Lung (tissue), 12 donors: ENCODE data around the gene AP3D1. TPM values are rescaled to one million over a fixed set of nuclear protein-coding genes. Genes with fewer than 3 reads are reported as not detected.

Source experiments
- ATAC-seq: fragments of 200-7000 bp; cut with Tn5 transposase; one replicate; pipeline ENCODE4 v1.9.1; 2020; ENCODE audit warnings: moderate number of reproducible peaks; ENCODE audit not compliant: insufficient read depth, low FRiP score
- DNase-seq, 3 donors: peaks; one replicate each; pipeline ENCODE4 v3.0.0-alpha.2; 2013 to 2017
- H3K27ac ChIP-seq, 2 donors: one replicate each; pipeline ENCODE4 v1.5.1; 2013; ENCODE audit warnings: mild to moderate bottlenecking in 2 of 2, moderate library complexity in 2 of 2, control low read depth in 1 of 2, inconsistent platforms in 1 of 2, low read depth in 1 of 2, low read length in 1 of 2
- H3K27me3 ChIP-seq, 3 donors: one replicate each; pipeline ENCODE4 v1.5.1; 2013; ENCODE audit warnings: low read length in 2 of 3; ENCODE audit not compliant: control insufficient read depth in 3 of 3, insufficient read depth in 3 of 3
- H3K36me3 ChIP-seq, 4 donors: one replicate each; pipeline ENCODE4 v1.5.1; 2013; ENCODE audit warnings: low read length in 4 of 4, mild to moderate bottlenecking in 1 of 4, moderate library complexity in 1 of 4; ENCODE audit not compliant: control insufficient read depth in 4 of 4, insufficient read depth in 4 of 4
- H3K4me1 ChIP-seq, 5 donors: one replicate each; pipeline ENCODE4 v1.5.1; 2013; ENCODE audit warnings: low read length in 5 of 5, mild to moderate bottlenecking in 2 of 5, moderate library complexity in 1 of 5; ENCODE audit not compliant: control insufficient read depth in 5 of 5, insufficient read depth in 5 of 5
- H3K4me3 ChIP-seq: one replicate; pipeline ENCODE4 v1.5.1; 2013; ENCODE audit warnings: mild to moderate bottlenecking, control low read depth, moderate library complexity
- H3K9ac ChIP-seq, 2 donors: one replicate each; pipeline ENCODE4 v1.5.1; 2013; ENCODE audit warnings: low read length in 2 of 2, control low read depth in 1 of 2; ENCODE audit not compliant: insufficient read depth in 1 of 2
- H3K9me3 ChIP-seq, 4 donors: one replicate each; pipeline ENCODE4 v1.5.1; 2013; ENCODE audit warnings: low read length in 3 of 4, mild to moderate bottlenecking in 1 of 4, moderate library complexity in 1 of 4; ENCODE audit not compliant: control insufficient read depth in 4 of 4, insufficient read depth in 3 of 4
- CTCF ChIP-seq: IDR thresholded peaks from 2 replicates; pipeline ENCODE4 v1.5.1; 2012; ENCODE audit warnings: mild to moderate bottlenecking; ENCODE audit errors: control extremely low read depth, extremely low read depth
- WGBS, 2 donors: extraction: QIAGEN DNeasy Blood & Tissue Kit; methylation state at CpG; one replicate each; pipeline ENCODE4 v1.1.7; 2013; 5-methylcytosine and 5-hydroxymethylcytosine counted together
- polyA plus RNA-seq, 2 donors: library from polyadenylated mRNA; stranded (reverse); fragments of 200-250 nt; gene quantifications; one replicate each; pipeline ENCODE4 v1.2.1, GENCODE V29; 2013
- total RNA-seq, 2 donors: library from RNA; depleted of rRNA in 1 of 2; stranded (reverse); fragments of >200 nt in 1 of 2; gene quantifications; one replicate each; pipeline ENCODE4 v1.2.1, GENCODE V29; 2014 to 2021
- donor health status: control.
- donor health status: control.
- donor health status: Bipolar disorder and iron deficiency.
- donor health status: healthy.
- donor health status: DM: yes; HTN: yes; CAD: no.

AP3D1 gene
- total and polyA plus RNA-seq, 4 donors = 55.3 to 144 (median 85.4) TPM

GRCh38 chr19:2072757-2073551 is 78.4 kb downstream of the AP3D1 start:
- DNase-seq (no peak), ATAC-seq (no peak)
- H3K27ac ChIP-seq = no peak overlapping the region
- H3K4me1 ChIP-seq = peaks cover 0 to 3% (median 0%) of the 10 kb centered on the region in 5 donors
- H3K9me3 ChIP-seq = peaks cover 0 to 2% (median 0%) of the 10 kb centered on the region in 4 donors
- no peak overlapping the region for H3K9ac ChIP-seq
- H3K36me3 ChIP-seq = peaks cover 17 to 43% (median 31%) of the 10 kb centered on the region in 4 donors
- 88% methylated on average over 32 of the region's 32 CpGs for WGBS, 2 donors
- no peak overlapping the region for H3K4me3 ChIP-seq
- no peaks in the 10 kb centered on the region for H3K27me3 ChIP-seq
- no peak for TF ChIP-seq CTCF

GRCh38 chr19:2070986-2071673 is 80.2 kb downstream of the AP3D1 start:
- peaks cover 0 to 3% (median 0%) of the 10 kb centered on the region in 5 donors for H3K4me1 ChIP-seq
- no peaks in the 10 kb centered on the region for H3K9me3 ChIP-seq
- DNase-seq = no peak

GRCh38 chr19:2070436-2070827 is 80.9 kb downstream of the AP3D1 start:
- ATAC-seq (no peak), DNase-seq (no peak)
- Histone ChIP-seq H3K36me3 (peaks cover 13 to 26% (median 18%) of the 10 kb centered on the region in 4 donors), H3K4me1 (peaks cover 0 to 3% (median 0%) of the 10 kb centered on the region in 5 donors), H3K9ac (no peak overlapping the region), H3K27ac (no peak overlapping the region), H3K9me3 (no peaks in the 10 kb centered on the region), H3K4me3 (no peak overlapping the region), H3K27me3 (no peaks in the 10 kb centered on the region)
- WGBS, 2 donors = 92 to 93% methylated on average over 10 of the region's 10 CpGs
- TF ChIP-seq CTCF = no peak

More at GRCh38 chr19:2070986-2071673, 80.2 kb downstream of the AP3D1 start:
- H3K27me3 ChIP-seq = no peaks in the 10 kb centered on the region
- no peak overlapping the region for H3K4me3 ChIP-seq
- H3K9ac ChIP-seq = no peak overlapping the region
- WGBS, 2 donors = 92 to 94% methylated on average over 19 of the region's 19 CpGs
- no peak for TF ChIP-seq CTCF
- ATAC-seq = no peak
- no peak overlapping the region for H3K27ac ChIP-seq
- H3K36me3 ChIP-seq = peaks cover 15 to 30% (median 21%) of the 10 kb centered on the region in 4 donors
